Glomerular endothelial cell (primary cell): ENCODE results near the gene FMR1NB. TPM values are rescaled to one million over a fixed set of nuclear protein-coding genes. Genes with fewer than 3 reads are reported as not detected.

Experiments used
- DNase-seq: peaks from one replicate; pipeline ENCODE4 v3.0.0-alpha.2; 2011; ENCODE audit warnings: low read depth, low spot score; ENCODE audit errors: extremely low read depth
- total RNA-seq: library from RNA; depleted of rRNA; stranded (reverse); fragments of >200 nt; gene quantifications from 2 replicates; pipeline ENCODE4 v1.2.3, GENCODE V29; 2015

The FMR1NB gene
- total RNA-seq, 1 donor from 2014 or later, result not detected

- DNase-seq, result no peak
These were observed 88.8 kb downstream of the FMR1NB start for GRCh38 chrX:148069759-148070503.

GRCh38 chrX:148070504-148070877 is 89.4 kb downstream of the FMR1NB start:
- no peak for DNase-seq

Other genes with a start within 250 kb of the FMR1NB start
- 18.1 and 23.5 TPM in 2 replicates for gene FMR1, start 69.4 kb upstream of the FMR1NB start, total RNA-seq